Measurements from ENCODE around the gene NCAM1. TPM values are rescaled to one million over a fixed set of nuclear protein-coding genes. Genes with fewer than 3 reads are reported as not detected.

Gene NCAM1
- total RNA-seq, 1 donor = 9.6 TPM

DNA sequence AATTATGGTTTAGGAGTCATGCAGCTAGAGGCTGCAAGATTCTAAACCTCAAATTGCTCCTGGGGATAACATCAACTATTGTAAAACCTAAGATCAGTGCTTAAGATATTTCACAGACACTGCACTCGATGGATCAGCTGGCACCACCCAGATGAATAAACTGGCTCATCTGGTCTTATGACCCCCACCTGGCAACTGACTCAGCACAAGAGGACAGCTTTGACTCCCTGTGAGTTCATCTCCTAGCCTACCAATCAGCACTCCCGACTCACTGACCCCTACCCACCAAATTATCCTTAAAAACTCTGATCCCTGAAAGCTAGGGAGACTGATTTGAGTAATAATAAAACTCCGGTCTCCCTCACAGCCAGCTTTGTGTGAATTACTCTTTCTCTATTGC, 352.4 kb downstream of the NCAM1 start:
- no peak overlapping the region for H3K4me3 ChIP-seq (ENCODE audit: low read length)
- no peaks in the 10 kb centered on the region for H3K27me3 ChIP-seq (ENCODE audit: insufficient read depth, low read length)
- H3K4me1 ChIP-seq (ENCODE audit: insufficient read depth, low read length) = peaks cover 18% of the 10 kb centered on the region
- no peaks in the 10 kb centered on the region for H3K9me3 ChIP-seq (ENCODE audit: low read depth, low read length)

DNA sequence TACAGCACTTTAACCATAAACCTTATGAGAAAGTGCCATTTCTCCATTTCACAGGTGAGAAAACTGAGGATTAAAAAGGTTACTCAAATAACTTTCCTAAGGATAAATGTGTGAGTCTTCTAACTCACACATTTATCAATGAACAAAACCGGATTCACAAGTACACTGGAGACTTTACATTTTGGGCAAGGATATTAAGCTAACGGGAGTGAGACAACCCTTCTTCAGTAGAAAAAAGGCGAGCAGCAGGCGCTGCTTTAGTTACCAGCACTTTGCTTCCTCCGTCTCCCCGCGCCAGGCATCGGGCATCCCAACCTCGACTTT, 352.8 kb downstream of the NCAM1 start:
- no peaks in the 10 kb centered on the region for H3K9me3 ChIP-seq (ENCODE audit: low read depth, low read length)
- no peaks in the 10 kb centered on the region for H3K27me3 ChIP-seq (ENCODE audit: insufficient read depth, low read length)
- H3K4me3 ChIP-seq (ENCODE audit: low read length) = peak overlapping the region; percentile 66
- H3K4me1 ChIP-seq (ENCODE audit: insufficient read depth, low read length) = peaks cover 18% of the 10 kb centered on the region

DNA sequence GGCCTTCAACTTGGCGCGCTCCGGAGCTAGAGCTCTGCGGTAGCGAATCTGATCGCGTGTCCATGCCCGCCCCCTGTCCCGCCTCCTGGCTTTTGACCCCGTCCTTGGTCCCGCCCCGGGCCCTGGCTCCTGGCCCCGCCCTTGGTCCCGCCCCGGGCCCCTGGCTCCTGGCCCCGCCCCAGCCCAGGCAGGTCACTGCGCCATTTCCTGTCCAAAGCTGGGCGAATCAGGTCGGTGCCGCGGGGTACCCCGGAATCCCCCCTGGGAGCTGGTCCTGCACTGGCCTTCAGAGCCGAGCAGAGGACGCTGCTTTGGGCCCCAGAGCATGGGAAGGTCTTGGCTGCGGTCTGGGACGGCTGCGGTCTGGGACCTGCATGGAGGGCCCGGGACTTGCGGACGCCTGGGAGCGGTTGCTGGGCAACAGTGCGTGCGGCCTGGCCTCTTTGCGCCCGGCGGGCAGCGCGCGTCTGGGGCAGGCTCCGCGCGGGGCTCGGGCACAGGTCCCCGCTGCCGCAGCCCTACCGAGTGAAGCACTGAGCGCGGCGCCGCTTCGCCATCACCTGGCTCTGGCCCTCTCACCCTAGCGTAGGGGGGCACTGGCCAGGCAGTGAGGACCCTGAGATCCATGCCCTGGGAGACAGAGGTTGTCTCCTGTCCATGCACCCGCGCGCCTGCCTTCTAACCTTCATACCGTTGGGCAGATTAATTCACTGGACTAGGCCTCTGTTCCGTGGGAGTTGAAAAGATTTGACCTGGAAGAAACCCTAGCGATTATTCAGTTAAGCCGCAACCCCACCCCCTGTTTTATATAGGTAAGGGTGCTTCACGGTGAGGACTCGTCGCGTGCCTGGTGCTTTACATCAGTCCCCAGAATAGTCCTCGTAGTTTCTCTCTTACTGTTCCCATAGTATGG, 353.4 kb downstream of the NCAM1 start, which contains the start of gene TTC12:
Gene TTC12, plus strand, starts transcription at position 195 of the 913 bp plus-strand sequence. CDS start 1,675 bp downstream, outside the sequence.
- Histone ChIP-seq H3K4me3 (ENCODE audit: low read length) (peak within 1 kb of the TSS; percentile 66), H3K27me3 (ENCODE audit: insufficient read depth, low read length) (no peaks in the 10 kb centered on the region), H3K9me3 (ENCODE audit: low read depth, low read length) (no peaks in the 10 kb centered on the region), H3K4me1 (ENCODE audit: insufficient read depth, low read length) (peaks cover 18% of the 10 kb centered on the region)

DNA sequence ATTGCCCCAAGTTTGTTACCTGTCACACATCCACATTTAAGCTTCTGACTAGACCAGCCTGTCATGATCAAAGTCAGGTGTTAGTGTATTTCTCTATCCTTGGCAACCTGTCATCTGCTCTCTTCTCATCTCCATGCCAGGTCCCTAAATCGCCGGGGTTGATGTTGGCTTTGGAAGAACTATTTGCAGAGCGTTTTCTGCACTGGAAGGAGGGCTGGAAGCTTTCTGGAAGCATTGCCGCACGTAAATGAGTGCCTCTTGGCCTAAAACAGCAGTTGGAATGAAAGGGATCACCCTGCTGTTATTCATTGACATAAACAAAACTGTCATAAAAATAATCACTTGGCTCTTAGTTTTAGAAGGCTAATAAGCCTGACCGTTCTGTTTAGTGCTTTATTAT, 354.6 kb downstream of the NCAM1 start:
- H3K4me3 ChIP-seq (ENCODE audit: low read length) = no peak overlapping the region
- no peaks in the 10 kb centered on the region for H3K9me3 ChIP-seq (ENCODE audit: low read depth, low read length)
- H3K4me1 ChIP-seq (ENCODE audit: insufficient read depth, low read length) = peaks cover 18% of the 10 kb centered on the region
- H3K27me3 ChIP-seq (ENCODE audit: insufficient read depth, low read length) = no peaks in the 10 kb centered on the region

DNA sequence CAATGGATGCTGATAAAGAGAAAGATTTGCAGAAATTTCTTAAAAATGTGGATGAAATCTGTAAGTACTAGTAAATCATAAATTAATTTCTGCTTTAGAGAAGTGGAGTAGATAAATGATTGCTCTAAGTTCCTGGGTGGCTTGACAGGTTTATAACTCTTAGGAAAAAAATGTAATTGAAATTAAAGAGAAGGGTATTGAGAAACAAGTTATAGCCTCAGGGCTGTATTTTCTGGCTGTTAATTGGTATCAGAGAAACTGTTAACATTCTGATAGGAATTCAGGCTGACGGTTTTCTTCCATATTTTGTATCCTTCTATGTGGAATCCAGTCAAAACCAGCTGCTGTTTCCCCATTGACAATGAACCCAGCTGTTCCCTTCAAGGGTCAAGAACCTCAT, 355.0 kb downstream of the NCAM1 start:
- H3K4me1 ChIP-seq (ENCODE audit: insufficient read depth, low read length) = peaks cover 18% of the 10 kb centered on the region
- H3K4me3 ChIP-seq (ENCODE audit: low read length) = no peak overlapping the region
- no peaks in the 10 kb centered on the region for H3K9me3 ChIP-seq (ENCODE audit: low read depth, low read length)
- H3K27me3 ChIP-seq (ENCODE audit: insufficient read depth, low read length) = no peaks in the 10 kb centered on the region

DNA sequence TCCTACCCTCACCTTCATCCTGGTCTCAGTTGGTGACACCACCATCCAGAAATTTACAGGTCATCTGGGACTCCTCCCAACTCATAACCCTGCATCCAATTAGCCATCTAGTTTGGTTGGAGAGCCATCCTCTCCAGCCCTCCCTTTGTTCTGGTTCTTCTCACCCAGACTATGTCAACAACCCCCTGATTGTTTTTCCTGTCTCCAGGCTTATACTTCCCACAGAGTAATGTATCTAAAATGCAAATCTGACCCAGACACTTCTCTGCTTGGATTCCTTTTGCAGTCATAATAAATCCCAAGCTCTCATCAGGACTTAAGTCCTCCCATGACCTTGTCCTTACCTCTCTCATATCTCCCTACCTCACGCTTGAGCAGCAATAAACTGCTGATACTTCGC, 356.1 kb downstream of the NCAM1 start:
- peaks cover 18% of the 10 kb centered on the region for H3K4me1 ChIP-seq (ENCODE audit: insufficient read depth, low read length)
- no peak overlapping the region for H3K4me3 ChIP-seq (ENCODE audit: low read length)
- H3K27me3 ChIP-seq (ENCODE audit: insufficient read depth, low read length) = no peaks in the 10 kb centered on the region
- no peaks in the 10 kb centered on the region for H3K9me3 ChIP-seq (ENCODE audit: low read depth, low read length)

DNA sequence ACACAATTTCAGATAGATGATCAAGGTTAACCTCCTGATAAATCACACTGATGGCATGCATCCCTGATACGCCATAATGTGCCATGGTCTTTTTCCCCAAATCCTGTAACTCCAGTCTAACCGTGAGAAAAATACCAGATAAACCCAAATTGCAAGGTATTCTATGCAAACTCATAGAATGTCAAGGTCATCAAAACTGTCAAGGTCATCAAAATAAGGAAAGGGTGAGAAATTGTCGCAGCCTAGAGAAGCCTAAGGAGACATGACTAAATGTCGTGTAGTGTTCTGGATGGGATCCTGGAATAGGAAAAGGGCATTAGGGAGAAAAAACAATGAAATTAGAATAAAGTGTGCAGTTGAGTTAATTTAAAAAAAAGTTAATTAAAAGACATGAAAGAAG, 357.9 kb downstream of the NCAM1 start:
- Histone ChIP-seq H3K27me3 (ENCODE audit: insufficient read depth, low read length) (no peaks in the 10 kb centered on the region), H3K4me3 (ENCODE audit: low read length) (no peak overlapping the region), H3K4me1 (ENCODE audit: insufficient read depth, low read length) (peaks cover 9% of the 10 kb centered on the region), H3K9me3 (ENCODE audit: low read depth, low read length) (no peaks in the 10 kb centered on the region)

DNA sequence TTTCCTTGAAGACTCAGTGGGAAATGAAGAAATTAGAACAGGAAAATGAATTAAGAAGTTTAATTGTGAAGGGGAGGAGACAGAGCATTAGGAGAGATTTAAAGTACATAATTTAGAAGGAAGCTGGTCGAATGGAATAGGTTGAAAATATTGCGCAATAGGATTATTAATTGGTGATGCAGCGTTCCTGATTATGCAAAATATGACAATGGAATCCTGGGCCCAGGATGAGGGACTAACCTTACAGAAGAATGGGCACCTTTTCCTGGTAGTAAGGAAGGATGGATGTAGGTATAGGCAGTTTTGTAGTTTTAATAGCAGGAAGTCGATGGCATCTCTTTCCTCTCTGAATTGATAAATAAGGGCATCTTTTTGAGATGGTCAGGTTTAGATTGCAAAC, 360.9 kb downstream of the NCAM1 start:
- no peaks in the 10 kb centered on the region for H3K27me3 ChIP-seq (ENCODE audit: insufficient read depth, low read length)
- no peak overlapping the region for H3K4me3 ChIP-seq (ENCODE audit: low read length)
- no peaks in the 10 kb centered on the region for H3K9me3 ChIP-seq (ENCODE audit: low read depth, low read length)
- no peaks in the 10 kb centered on the region for H3K4me1 ChIP-seq (ENCODE audit: insufficient read depth, low read length)

DNA sequence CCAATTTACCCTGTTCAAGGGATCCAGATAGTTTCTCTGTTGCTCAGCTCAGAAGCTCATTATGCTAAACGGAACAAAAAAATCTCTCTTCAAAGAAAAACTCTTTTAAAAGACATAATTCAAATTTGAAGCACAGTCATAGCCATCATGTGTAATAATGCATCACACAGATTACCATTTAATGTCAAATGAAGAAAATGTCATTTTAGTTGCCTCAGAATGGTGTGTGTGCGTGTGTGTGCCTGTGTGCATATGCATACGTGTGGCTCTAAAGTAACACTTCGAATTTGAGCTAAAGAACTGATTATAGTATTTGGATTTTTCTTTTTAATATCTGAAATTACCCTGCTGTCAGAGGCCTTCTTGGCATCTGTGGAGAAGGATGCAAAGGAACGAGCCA, 363.0 kb downstream of the NCAM1 start:
- Histone ChIP-seq H3K27me3 (ENCODE audit: insufficient read depth, low read length) (no peaks in the 10 kb centered on the region), H3K4me3 (ENCODE audit: low read length) (no peak overlapping the region), H3K9me3 (ENCODE audit: low read depth, low read length) (no peaks in the 10 kb centered on the region), H3K4me1 (ENCODE audit: insufficient read depth, low read length) (no peaks in the 10 kb centered on the region)
